IMR-90 (cell line): ENCODE measurements around the gene CNNM2. TPM values are rescaled to one million over a fixed set of nuclear protein-coding genes. Genes with fewer than 3 reads are reported as not detected.

Source experiments
- ATAC-seq: fragments of 200-7000 bp; cut with Tn5 transposase; 2 replicates; pipeline ENCODE4 v1.9.1; 2020; ENCODE audit warnings: low read depth, mild to moderate bottlenecking, moderate library complexity
- BruUV-seq: library from RNA; stranded (reverse); fragments of 400-500 nt; replicated peaks from 2 replicates; lab custom pipeline; 2021; lab: Mats Ljungman, UMichigan
- CTCF ChIA-PET: fragments of 300-600 bp; formaldehyde crosslinking; extraction: SDS; loops from one replicate; lab custom pipeline; 2021; ENCODE audit warnings: antibody characterized with exemption; lab: Yijun Ruan, JAX
- POLR2A ChIA-PET: fragments of 300-600 bp; sonication (Branson Sonifier 250); formaldehyde crosslinking; loops from one replicate; lab custom pipeline; 2022; ENCODE audit warnings: antibody characterized with exemption; ENCODE audit not compliant: unreplicated experiment; lab: Charles Lee
- DNase-seq: peaks from one replicate; pipeline ENCODE4 v3.0.0; 2013
- H2AFZ ChIP-seq: replicated peaks from 2 replicates; pipeline ENCODE3; 2013; ENCODE audit warnings: low read length, mild to moderate bottlenecking; ENCODE audit not compliant: poor library complexity
- H2AK5ac ChIP-seq: 2 replicates; pipeline ENCODE4 v1.6.1; 2013; ENCODE audit warnings: low read depth, low read length, inconsistent platforms
- H2AK9ac ChIP-seq: replicated peaks from 2 replicates; pipeline ENCODE3; 2013; ENCODE audit warnings: mild to moderate bottlenecking, low read depth, low read length, moderate library complexity; ENCODE audit not compliant: poor library complexity
- H2BK120ac ChIP-seq: 2 replicates; pipeline ENCODE4 v1.6.1; 2013; ENCODE audit warnings: low read depth, low read length, inconsistent platforms
- H2BK15ac ChIP-seq: 3 replicates; pipeline ENCODE4 v1.6.1; 2013; ENCODE audit warnings: low read depth, low read length, inconsistent platforms
- H2BK20ac ChIP-seq: 2 replicates; pipeline ENCODE4 v1.6.1; 2013; ENCODE audit warnings: low read depth, mild to moderate bottlenecking, inconsistent platforms, low read length, moderate library complexity
- H2BK5ac ChIP-seq: 2 replicates; pipeline ENCODE4 v1.6.1; 2013; ENCODE audit warnings: mild to moderate bottlenecking, low read depth, low read length, inconsistent platforms; ENCODE audit not compliant: poor library complexity, severe bottlenecking
- H3K14ac ChIP-seq: replicated peaks from 2 replicates; pipeline ENCODE4 v1.6.1; 2013; ENCODE audit warnings: low read depth, low read length, inconsistent platforms
- H3K18ac ChIP-seq: 2 replicates; pipeline ENCODE4 v1.6.1; 2013; ENCODE audit warnings: low read depth, low read length, control low read depth
- H3K23ac ChIP-seq: 2 replicates; pipeline ENCODE4 v1.6.1; 2013; ENCODE audit warnings: low read depth, low read length, inconsistent platforms
- H3K27ac ChIP-seq: 2 replicates; pipeline ENCODE4 v1.5.1; 2013; ENCODE audit warnings: mild to moderate bottlenecking, control low read depth, low read length; ENCODE audit not compliant: insufficient read depth
- H3K27me3 ChIP-seq: 2 replicates; pipeline ENCODE4 v1.6.1; 2013; ENCODE audit warnings: low read length; ENCODE audit not compliant: control insufficient read depth, insufficient read depth
- H3K36me3 ChIP-seq: 2 replicates; pipeline ENCODE4 v1.6.1; 2013; ENCODE audit warnings: low read length, mixed read lengths; ENCODE audit not compliant: control insufficient read depth, insufficient read depth
- H3K4ac ChIP-seq: 2 replicates; pipeline ENCODE4 v1.6.1; 2013; ENCODE audit warnings: low read depth, low read length, inconsistent platforms
- H3K4me1 ChIP-seq: 2 replicates; pipeline ENCODE4 v1.6.1; 2013; ENCODE audit warnings: low read length, mixed read lengths; ENCODE audit not compliant: control insufficient read depth, insufficient read depth
- H3K4me2 ChIP-seq: 2 replicates; pipeline ENCODE4 v1.6.1; 2013; ENCODE audit warnings: low read depth, mild to moderate bottlenecking, control low read depth, low read length, moderate library complexity
- H3K4me3 ChIP-seq: 2 replicates; pipeline ENCODE4 v1.5.1; 2013; ENCODE audit warnings: low read depth, mild to moderate bottlenecking, control low read depth, low read length, moderate library complexity; ENCODE audit not compliant: insufficient read depth
- H3K56ac ChIP-seq: 2 replicates; pipeline ENCODE4 v1.6.1; 2013; ENCODE audit warnings: low read length, inconsistent platforms; ENCODE audit not compliant: insufficient read depth; ENCODE audit errors: extremely low read depth
- H3K79me1 ChIP-seq, 2 experiments: 2 replicates each; pipeline ENCODE4 v1.6.1; 2013; ENCODE audit warnings: low read length in 2 of 2, inconsistent platforms in 1 of 2, low read depth in 1 of 2
- H3K9ac ChIP-seq: 2 replicates; pipeline ENCODE4 v1.6.1; 2013; ENCODE audit warnings: low read depth, low read length, control low read depth
- H3K9me1 ChIP-seq: 2 replicates; pipeline ENCODE4 v1.6.1; 2013; ENCODE audit warnings: low read length, inconsistent platforms; ENCODE audit not compliant: insufficient read depth
- H3K9me3 ChIP-seq: 2 replicates; pipeline ENCODE4 v1.6.1; 2013; ENCODE audit warnings: low read length; ENCODE audit not compliant: control insufficient read depth, insufficient read depth
- H4K20me1 ChIP-seq: 2 replicates; pipeline ENCODE4 v1.6.1; 2013; ENCODE audit warnings: low read length, inconsistent platforms; ENCODE audit not compliant: insufficient read depth
- H4K5ac ChIP-seq: 2 replicates; pipeline ENCODE4 v1.6.1; 2013; ENCODE audit warnings: mild to moderate bottlenecking, low read depth, low read length, control low read depth
- H4K8ac ChIP-seq, 2 experiments: 2 replicates each; pipeline ENCODE4 v1.6.1; 2013; ENCODE audit warnings: low read depth in 2 of 2, low read length in 2 of 2, control low read depth in 1 of 2, inconsistent platforms in 1 of 2
- H4K91ac ChIP-seq: 2 replicates; pipeline ENCODE4 v1.6.1; 2013; ENCODE audit warnings: low read depth, low read length, inconsistent platforms; ENCODE audit not compliant: insufficient read depth
- RAD21 ChIP-seq: IDR thresholded peaks from 2 replicates; pipeline ENCODE4 v1.6.1; 2012; ENCODE audit warnings: low read length, improper control_type of control experiment
- RCOR1 ChIP-seq: IDR thresholded peaks from 2 replicates; pipeline ENCODE4 v1.6.1; 2012; ENCODE audit warnings: mild to moderate bottlenecking, low read length, improper control_type of control experiment; ENCODE audit not compliant: insufficient replicate concordance
- WGBS, 2 experiments: methylation state at CpG; one replicate each; pipeline versions ENCODE4 v1.1.5 to v1.1.7; 2013; ENCODE audit warnings: missing lambda C conversion rate in 2 of 2; ENCODE audit not compliant: insufficient read length in 1 of 2; ENCODE audit errors: extremely low coverage in 2 of 2; 5-methylcytosine and 5-hydroxymethylcytosine counted together
- dilution Hi-C: fragments of 300-500 bp; cut with HindIII; formaldehyde crosslinking; loops from one replicate; pipeline ENCODE4 v1.14.3; 2018; ENCODE audit warnings: low sequenced_read_pairs; ENCODE audit not compliant: unreplicated experiment
- in situ Hi-C: fragments of 300-500 bp; cut with MboI; formaldehyde crosslinking; loops from 3 replicates; pipeline ENCODE4 v1.14.3; 2019; ENCODE audit warnings: low sequenced_read_pairs, inconsistent platforms, mixed read lengths
- intact Hi-C: fragments of 100-400 bp; cut with micrococcal nuclease; formaldehyde crosslinking; loops from 2 replicates; pipeline ENCODE4 v1.10.0; 2022
- polyA plus RNA-seq, 3 experiments: library from polyadenylated mRNA; depleted of rRNA; stranded (reverse); fragments of >200 nt; gene quantifications; 2 replicates each; pipeline ENCODE4 v1.2.3, GENCODE V29; 2012; ENCODE audit warnings: low replicate concordance in 1 of 3
- total RNA-seq: library from RNA; depleted of rRNA; stranded (reverse); fragments of >200 nt; gene quantifications from 2 replicates; pipeline ENCODE4 v1.2.3, GENCODE V29; 2012
- TF ChIP-seq, protein P1 (sequence below): fragments of 150-350 bp; IDR thresholded peaks from 2 replicates; pipeline ENCODE4 v1.6.1; 2017; ENCODE audit warnings: mild to moderate bottlenecking, antibody characterized with exemption, low read length, low read depth

CNNM2 gene
- total and polyA plus RNA-seq, 2 of the 4 experiments (the other 2 are of a cell fraction) = 4.7 to 5.6 TPM

DNA sequence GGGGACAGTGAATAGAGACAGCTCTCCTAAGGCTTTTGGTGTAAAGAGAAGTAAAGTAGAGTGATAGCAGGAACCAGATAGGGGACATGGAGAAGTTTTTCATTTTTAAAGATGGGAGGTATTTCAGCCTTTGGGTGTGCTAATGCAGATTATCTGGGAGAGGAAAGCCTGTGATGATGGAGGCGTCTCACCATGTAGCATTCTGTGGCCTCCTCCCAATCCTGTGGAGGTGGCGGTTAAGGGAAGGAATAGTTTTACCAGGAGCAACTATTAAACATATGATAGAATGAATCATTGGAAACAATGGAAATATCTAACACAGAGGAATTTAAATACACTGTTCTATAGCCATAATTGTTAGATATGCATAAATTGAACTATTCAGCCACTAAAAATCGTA is 101.3 kb downstream of the CNNM2 start:
- Histone ChIP-seq H2BK120ac (no peak overlapping the region), H3K36me3 (no peaks in the 10 kb centered on the region), H3K4me1 (peaks cover 22% of the 10 kb centered on the region), H2BK20ac (0 out of 2 replicates have a peak overlapping the region, but pooled peaks have one; percentile 64), H3K79me1 (peaks cover 31 to 52% of the 10 kb centered on the region in 2 experiments; a peak in 3 of 4 replicates), H2BK5ac (no peak overlapping the region), H3K27me3 (no peaks in the 10 kb centered on the region), H3K4ac (no peak overlapping the region), H2BK15ac (no peak overlapping the region), H2AK9ac (no peak overlapping the region), H3K9me3 (no peaks in the 10 kb centered on the region), H3K9ac (no peak overlapping the region), H3K4me2 (no peak overlapping the region), H3K56ac (no peak overlapping the region), H3K14ac (0 out of 2 replicates have a peak overlapping the region, but pooled peaks have one; percentile 51), H4K8ac (no peak overlapping the region), H3K27ac (no peak overlapping the region), H4K5ac (no peak overlapping the region), H3K9me1 (peaks cover 10% of the 10 kb centered on the region), H3K18ac (no peak overlapping the region), H4K91ac (no peak overlapping the region), H2AK5ac (no peak overlapping the region), H3K4me3 (no peak overlapping the region), H2AFZ (no peak overlapping the region), H4K20me1 (no peaks in the 10 kb centered on the region), H3K23ac (no peak overlapping the region)
- no peak for TF ChIP-seq RCOR1
- TF ChIP-seq RAD21 = no peak
- TF ChIP-seq, protein P1, sequence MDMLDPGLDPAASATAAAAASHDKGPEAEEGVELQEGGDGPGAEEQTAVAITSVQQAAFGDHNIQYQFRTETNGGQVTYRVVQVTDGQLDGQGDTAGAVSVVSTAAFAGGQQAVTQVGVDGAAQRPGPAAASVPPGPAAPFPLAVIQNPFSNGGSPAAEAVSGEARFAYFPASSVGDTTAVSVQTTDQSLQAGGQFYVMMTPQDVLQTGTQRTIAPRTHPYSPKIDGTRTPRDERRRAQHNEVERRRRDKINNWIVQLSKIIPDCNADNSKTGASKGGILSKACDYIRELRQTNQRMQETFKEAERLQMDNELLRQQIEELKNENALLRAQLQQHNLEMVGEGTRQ = no peak
- ATAC-seq = no peak
- no TSS peak for BruUV-seq
- in situ Hi-C loops = no loop called here
- intact Hi-C loops = no loop called here
- dilution Hi-C loops = no loop called here
- ChIA-PET CTCF (no interaction called here), POLR2A (no interaction called here)
- no CpG with 5 or more reads among the region's 3 CpGs for WGBS, 2 experiments
- DNase-seq = no peak
